Endodermal cell (in vitro differentiated cells): ENCODE measurements around the gene AGBL1. TPM values are rescaled to one million over a fixed set of nuclear protein-coding genes. Genes with fewer than 3 reads are reported as not detected.

ENCODE experiments used
- DNase-seq: peaks from one replicate; pipeline ENCODE4 v3.0.0-alpha.2; 2017
- H3K27ac ChIP-seq: 2 replicates; pipeline ENCODE4 v1.5.1; 2013; ENCODE audit warnings: mild to moderate bottlenecking, low read depth, low read length, moderate library complexity
- H3K27me3 ChIP-seq: 2 replicates; pipeline ENCODE4 v1.6.1; 2013; ENCODE audit warnings: mild to moderate bottlenecking, low read length, moderate library complexity; ENCODE audit not compliant: insufficient read depth, control insufficient read depth, poor library complexity, severe bottlenecking
- H3K36me3 ChIP-seq: 2 replicates; pipeline ENCODE4 v1.7.0; 2013; ENCODE audit warnings: mild to moderate bottlenecking, low read length, moderate library complexity; ENCODE audit not compliant: control insufficient read depth, insufficient read depth
- H3K4me1 ChIP-seq: one replicate; pipeline ENCODE4 v1.7.0; 2013; ENCODE audit warnings: low read length; ENCODE audit not compliant: control insufficient read depth, insufficient read depth
- H3K4me3 ChIP-seq: 2 replicates; pipeline ENCODE4 v1.5.1; 2013; ENCODE audit warnings: mild to moderate bottlenecking, low read length, moderate library complexity
- H3K9ac ChIP-seq: 2 replicates; pipeline ENCODE4 v1.6.1; 2013; ENCODE audit warnings: mild to moderate bottlenecking, low read length, moderate library complexity; ENCODE audit not compliant: poor library complexity, severe bottlenecking; ENCODE audit errors: extremely low read depth
- H3K9me3 ChIP-seq: 2 replicates; pipeline ENCODE4 v1.6.1; 2013; ENCODE audit warnings: mild to moderate bottlenecking, low read length, moderate library complexity; ENCODE audit not compliant: control insufficient read depth
- H3K27ac Mint-ChIP-seq: 2 replicates; pipeline ENCODE4 v1.8.0; 2020; ENCODE audit warnings: mixed read lengths
- H3K27me3 Mint-ChIP-seq: 2 replicates; pipeline ENCODE4 v1.8.0; 2021; ENCODE audit warnings: mild to moderate bottlenecking, mixed read lengths; ENCODE audit not compliant: insufficient read depth
- H3K36me3 Mint-ChIP-seq: 2 replicates; pipeline ENCODE4 v1.8.0; 2020; ENCODE audit warnings: low read depth, mixed read lengths
- H3K4me1 Mint-ChIP-seq: 2 replicates; pipeline ENCODE4 v1.8.0; 2020; ENCODE audit warnings: mixed read lengths
- H3K4me3 Mint-ChIP-seq: 2 replicates; pipeline ENCODE4 v1.8.0; 2020; ENCODE audit warnings: mild to moderate bottlenecking, moderate library complexity, mixed read lengths
- H3K9me3 Mint-ChIP-seq: 2 replicates; pipeline ENCODE4 v1.8.0; 2020; ENCODE audit warnings: mild to moderate bottlenecking, mixed read lengths
- CTCF ChIP-seq: fragments of 200-600 bp; sonication (generic); conservative IDR thresholded peaks from 2 replicates; pipeline ENCODE4 v1.5.0; 2021; ENCODE audit warnings: antibody characterized with exemption, mild to moderate bottlenecking
- WGBS, 2 experiments: methylation state at CpG; one replicate each; pipeline versions ENCODE4 v1.1.5 to v1.1.7; 2013; ENCODE audit warnings: missing lambda C conversion rate in 2 of 2, mixed read lengths in 1 of 2; ENCODE audit not compliant: insufficient coverage in 1 of 2, insufficient read length in 1 of 2; 5-methylcytosine and 5-hydroxymethylcytosine counted together
- total RNA-seq, 2 donors: library from RNA; stranded (reverse); fragmentation: NEBNext Ultra II Directional in 1 of 2; extraction: Animal tissue kit (Norgen Biotek cat#: 25700) in 1 of 2; gene quantifications; 2 replicates in 1 of 2; 3 replicates in 1 of 2; pipeline ENCODE4 v1.2.1, GENCODE V29; 2021

AGBL1 gene
- total RNA-seq, 2 donors from 2014 or later: 0.07 to 0.11 TPM

GRCh38 chr15:86353213-86353612 lies 273.5 kb downstream of the AGBL1 start:
- H3K9me3 ChIP-seq: no peaks in the 10 kb centered on the region
- H3K4me1 ChIP-seq: no peaks in the 10 kb centered on the region
- no peak overlapping the region for H3K9ac ChIP-seq
- TF ChIP-seq CTCF: no peak
- H3K9me3 Mint-ChIP-seq: no peaks in the 10 kb centered on the region
- no peak for DNase-seq
- H3K36me3 ChIP-seq: no peaks in the 10 kb centered on the region
- H3K4me3 ChIP-seq: no peak overlapping the region
- peaks cover 12% of the 10 kb centered on the region for H3K27me3 ChIP-seq
- no peak overlapping the region for H3K27ac Mint-ChIP-seq
- H3K27me3 Mint-ChIP-seq: peaks cover 2% of the 10 kb centered on the region
- no peaks in the 10 kb centered on the region for H3K36me3 Mint-ChIP-seq
- H3K4me1 Mint-ChIP-seq: no peaks in the 10 kb centered on the region
- no peak overlapping the region for H3K4me3 Mint-ChIP-seq
- WGBS, 2 experiments: 60 to 100% methylated on average over 1 of the region's 1 CpG
- no peak overlapping the region for H3K27ac ChIP-seq

- H3K27ac Mint-ChIP-seq: no peak overlapping the region
- no peak overlapping the region for H3K27ac ChIP-seq
- H3K4me3 Mint-ChIP-seq: no peak overlapping the region
- no peaks in the 10 kb centered on the region for H3K9me3 Mint-ChIP-seq
- no peak overlapping the region for H3K9ac ChIP-seq
- no peaks in the 10 kb centered on the region for H3K4me1 Mint-ChIP-seq
- H3K9me3 ChIP-seq: no peaks in the 10 kb centered on the region
- H3K36me3 Mint-ChIP-seq: no peaks in the 10 kb centered on the region
- H3K36me3 ChIP-seq: no peaks in the 10 kb centered on the region
- H3K27me3 Mint-ChIP-seq: peaks cover 2% of the 10 kb centered on the region
- no peak for TF ChIP-seq CTCF
- peaks cover 12% of the 10 kb centered on the region for H3K27me3 ChIP-seq
- H3K4me1 ChIP-seq: no peaks in the 10 kb centered on the region
- no peak for DNase-seq
- H3K4me3 ChIP-seq: no peak overlapping the region
Measured at GRCh38 chr15:86355361-86355760, 275.7 kb downstream of the AGBL1 start.

GRCh38 chr15:86355801-86356200 lies 276.1 kb downstream of the AGBL1 start:
- no peak overlapping the region for H3K9ac ChIP-seq
- H3K4me3 ChIP-seq: no peak overlapping the region
- H3K36me3 ChIP-seq: no peaks in the 10 kb centered on the region
- peaks cover 2% of the 10 kb centered on the region for H3K27me3 Mint-ChIP-seq
- no peaks in the 10 kb centered on the region for H3K36me3 Mint-ChIP-seq
- peak; percentile 61 for DNase-seq
- H3K4me1 ChIP-seq: no peaks in the 10 kb centered on the region
- H3K9me3 Mint-ChIP-seq: no peaks in the 10 kb centered on the region
- H3K27me3 ChIP-seq: peaks cover 12% of the 10 kb centered on the region
- no peak overlapping the region for H3K27ac Mint-ChIP-seq
- WGBS, 2 experiments: 65 to 100% methylated on average over 1 of the region's 1 CpG
- no peak overlapping the region for H3K4me3 Mint-ChIP-seq
- no peaks in the 10 kb centered on the region for H3K9me3 ChIP-seq
- no peak for TF ChIP-seq CTCF
- no peaks in the 10 kb centered on the region for H3K4me1 Mint-ChIP-seq
- no peak overlapping the region for H3K27ac ChIP-seq
